ENCODE measurements around the gene C2orf92. TPM values are rescaled to one million over a fixed set of nuclear protein-coding genes. Genes with fewer than 3 reads are reported as not detected.

The C2orf92 gene
- total RNA-seq, 1 donor from 2014 or later: 3.3 TPM

GRCh38 chr2:97719362-97720155 lies 50.0 kb downstream of the C2orf92 start:
- TF ChIP-seq EZH2 (IDR thresholded peaks at IDR 0.05) (no peak), EZH2phosphoT487 (IDR thresholded peaks at IDR 0.05) (no peak), CTCF (IDR thresholded peaks at IDR 0.05) (no peak)
- no peaks in the 10 kb centered on the region for H3K9me3 Mint-ChIP-seq
- H3F3A ChIP-seq (ENCODE audit: low read depth): no peaks in the 10 kb centered on the region

GRCh38 chr2:97720746-97721145 lies 51.2 kb downstream of the C2orf92 start:
- Mint-ChIP-seq H3K27ac (no peak overlapping the region), H3K9me3 (no peaks in the 10 kb centered on the region), H3K4me3 (no peak overlapping the region), H3K4me1 (peaks cover 13% of the 10 kb centered on the region), H3K27me3 (ENCODE audit: insufficient read depth, low read depth) (no peaks in the 10 kb centered on the region), H3K36me3 (no peaks in the 10 kb centered on the region)
- no peak for DNase-seq (ENCODE audit: low spot score)
- Histone ChIP-seq H2AFZ (replicated peaks) (no peak overlapping the region), H4K20me1 (ENCODE audit: low read depth) (no peaks in the 10 kb centered on the region), H3K9me3 (ENCODE audit: low read depth) (no peaks in the 10 kb centered on the region), H3K4me1 (no peaks in the 10 kb centered on the region), H3K79me2 (ENCODE audit: low read depth) (no peaks in the 10 kb centered on the region), H3K36me3 (no peaks in the 10 kb centered on the region), H3K9ac (no peak overlapping the region), H3K4me3 (no peak overlapping the region), H3K4me2 (no peak overlapping the region), H3K27me3 (no peaks in the 10 kb centered on the region), H3F3A (ENCODE audit: low read depth) (no peaks in the 10 kb centered on the region), H3K27ac (no peak overlapping the region)
- TF ChIP-seq CTCF (IDR thresholded peaks at IDR 0.05) (no peak), EZH2phosphoT487 (IDR thresholded peaks at IDR 0.05) (no peak), EZH2 (IDR thresholded peaks at IDR 0.05) (no peak)

More at GRCh38 chr2:97719362-97720155, 50.0 kb downstream of the C2orf92 start:
- Histone ChIP-seq H3K9me3 (ENCODE audit: low read depth) (no peaks in the 10 kb centered on the region), H3K27me3 (no peaks in the 10 kb centered on the region), H3K79me2 (ENCODE audit: low read depth) (no peaks in the 10 kb centered on the region), H3K36me3 (no peaks in the 10 kb centered on the region), H3K9ac (no peak overlapping the region), H3K4me3 (no peak overlapping the region), H3K4me1 (no peaks in the 10 kb centered on the region), H4K20me1 (ENCODE audit: low read depth) (no peaks in the 10 kb centered on the region), H3K27ac (no peak overlapping the region), H3K4me2 (no peak overlapping the region), H2AFZ (replicated peaks) (no peak overlapping the region)
- Mint-ChIP-seq H3K27ac (no peak overlapping the region), H3K4me1 (peaks cover 13% of the 10 kb centered on the region), H3K36me3 (no peaks in the 10 kb centered on the region), H3K27me3 (ENCODE audit: insufficient read depth, low read depth) (no peaks in the 10 kb centered on the region), H3K4me3 (no peak overlapping the region)
- DNase-seq (ENCODE audit: low spot score): no peak

GRCh38 chr2:97722227-97722626 lies 52.7 kb downstream of the C2orf92 start:
- no peak overlapping the region for H3K9ac ChIP-seq
- Mint-ChIP-seq H3K27ac (no peak overlapping the region), H3K27me3 (ENCODE audit: insufficient read depth, low read depth) (no peaks in the 10 kb centered on the region), H3K36me3 (no peaks in the 10 kb centered on the region), H3K4me3 (no peak overlapping the region), H3K4me1 (peaks cover 7% of the 10 kb centered on the region), H3K9me3 (peaks cover 3% of the 10 kb centered on the region)
- no peaks in the 10 kb centered on the region for H3K79me2 ChIP-seq (ENCODE audit: low read depth)
- no peaks in the 10 kb centered on the region for H3K36me3 ChIP-seq
- no peak overlapping the region for H2AFZ ChIP-seq (replicated peaks)
- no peaks in the 10 kb centered on the region for H3K4me1 ChIP-seq
- H3K9me3 ChIP-seq (ENCODE audit: low read depth): no peaks in the 10 kb centered on the region
- no peaks in the 10 kb centered on the region for H4K20me1 ChIP-seq (ENCODE audit: low read depth)
- H3K4me3 ChIP-seq: no peak overlapping the region
- DNase-seq (ENCODE audit: low spot score): no peak
- no peaks in the 10 kb centered on the region for H3F3A ChIP-seq (ENCODE audit: low read depth)
- no peaks in the 10 kb centered on the region for H3K27me3 ChIP-seq
- H3K4me2 ChIP-seq: no peak overlapping the region
- TF ChIP-seq EZH2 (IDR thresholded peaks at IDR 0.05) (no peak), EZH2phosphoT487 (IDR thresholded peaks at IDR 0.05) (no peak), CTCF (IDR thresholded peaks at IDR 0.05) (no peak)
- no peak overlapping the region for H3K27ac ChIP-seq

Data from neural progenitor cell (in vitro differentiated cells).